IPS DF 19.7 (cell line): Measurements from ENCODE around the gene IL11.
"Not testable (repeated sequence)": the region's sequence is repeated elsewhere in the genome, so short reads cannot be mapped to it uniquely, and the experiment has no call there.

Experiments used
- DNase-seq: peaks from one replicate; pipeline ENCODE4 v3.0.0-alpha.2; 2013; ENCODE audit warnings: low read depth, low spot score

Gene IL11

GRCh38 chr19:55370305-55370988, at the start of gene IL11:
Gene IL11 (minus strand): TSS chr19:55370463. CDS start chr19:55370310, 153 bp downstream.
- DNase-seq: no peak

GRCh38 chr19:55419624-55420236, 49.5 kb upstream of the IL11 start:
- DNase-seq: no peak

- no peak for DNase-seq
Observed at GRCh38 chr19:55419103-55419502, 48.8 kb upstream of the IL11 start.

- DNase-seq: no peak
Observed at GRCh38 chr19:55418185-55418584, 47.9 kb upstream of the IL11 start.

GRCh38 chr19:55410168-55410567, 39.9 kb upstream of the IL11 start:
- no peak for DNase-seq

GRCh38 chr19:55409179-55409578, 38.9 kb upstream of the IL11 start:
- not testable (repeated sequence) for DNase-seq

GRCh38 chr19:55408533-55408872, 38.2 kb upstream of the IL11 start:
- no peak for DNase-seq

GRCh38 chr19:55407800-55408532, 37.7 kb upstream of the IL11 start:
- peak; percentile 99 for DNase-seq

- DNase-seq: not testable (repeated sequence)
Observed at GRCh38 chr19:55407550-55407799, 37.2 kb upstream of the IL11 start, which contains the start of gene UBE2S. Gene UBE2S (minus strand): TSS chr19:55407788. CDS start chr19:55407589, 199 bp downstream.

GRCh38 chr19:55406826-55407549, 36.7 kb upstream of the IL11 start:
- DNase-seq: no peak

GRCh38 chr19:55406091-55406825, 36.0 kb upstream of the IL11 start:
- DNase-seq: no peak

GRCh38 chr19:55405638-55406037, 35.4 kb upstream of the IL11 start:
- DNase-seq: no peak

GRCh38 chr19:55402509-55402908, 32.2 kb upstream of the IL11 start:
- no peak for DNase-seq

- DNase-seq: not testable (repeated sequence)
Observed at GRCh38 chr19:55401390-55401789, 31.1 kb upstream of the IL11 start.

GRCh38 chr19:55400281-55401087, 30.2 kb upstream of the IL11 start:
- no peak for DNase-seq

GRCh38 chr19:55398200-55398925, 28.1 kb upstream of the IL11 start:
- DNase-seq: no peak

GRCh38 chr19:55392820-55393761, 22.8 kb upstream of the IL11 start:
- no peak for DNase-seq

GRCh38 chr19:55391702-55392615, 21.7 kb upstream of the IL11 start:
- DNase-seq: no peak
